DOHH2 (cell line): ENCODE data around the gene TRAK2.

Source experiments
- H3F3A ChIP-seq: fragments of 200-600 bp; sonication (generic), shearing (Covaris generic); 2 replicates; pipeline ENCODE4 v1.6.0; 2016; ENCODE audit warnings: antibody characterized with exemption, mild to moderate bottlenecking; ENCODE audit not compliant: control insufficient read depth, insufficient read depth
- H3K27ac ChIP-seq: fragments of 200-600 bp; sonication (generic); 2 replicates; pipeline ENCODE4 v1.5.1; 2014; ENCODE audit warnings: low read depth, mild to moderate bottlenecking, low read length, moderate library complexity
- H3K27me3 ChIP-seq: fragments of 200-600 bp; sonication (generic); 2 replicates; pipeline ENCODE4 v1.6.1; 2014; ENCODE audit warnings: mild to moderate bottlenecking, low read length, mixed read lengths; ENCODE audit not compliant: control insufficient read depth
- H3K36me3 ChIP-seq: fragments of 200-600 bp; sonication (generic); 2 replicates; pipeline ENCODE4 v1.6.1; 2014; ENCODE audit warnings: mild to moderate bottlenecking, low read length, moderate library complexity, mixed read lengths; ENCODE audit not compliant: control insufficient read depth
- H3K4me1 ChIP-seq: fragments of 200-600 bp; sonication (generic); 2 replicates; pipeline ENCODE4 v1.6.1; 2014; ENCODE audit warnings: mild to moderate bottlenecking, low read length, mixed read lengths; ENCODE audit not compliant: control insufficient read depth
- H3K4me2 ChIP-seq: fragments of 200-600 bp; sonication (generic); 2 replicates; pipeline ENCODE4 v1.6.0; 2014; ENCODE audit warnings: mild to moderate bottlenecking, low read length, moderate library complexity
- H3K4me3 ChIP-seq: fragments of 200-600 bp; sonication (generic); 2 replicates; pipeline ENCODE4 v1.5.1; 2014; ENCODE audit warnings: mild to moderate bottlenecking, low read length, mixed read lengths
- H3K79me2 ChIP-seq: fragments of 200-600 bp; sonication (generic); 2 replicates; pipeline ENCODE4 v1.6.1; 2014; ENCODE audit warnings: mild to moderate bottlenecking, low read length, mixed read lengths; ENCODE audit not compliant: control insufficient read depth
- H3K9me2 ChIP-seq: fragments of 200-600 bp; sonication (generic); replicated peaks from 2 replicates; pipeline ENCODE4 v1.6.1; 2014; ENCODE audit warnings: mild to moderate bottlenecking, low read length, mixed read lengths; ENCODE audit not compliant: control insufficient read depth
- H3K9me3 ChIP-seq: fragments of 200-600 bp; sonication (generic); 2 replicates; pipeline ENCODE4 v1.6.1; 2014; ENCODE audit warnings: antibody characterized with exemption, low read length, mixed read lengths; ENCODE audit not compliant: control insufficient read depth, insufficient read depth
- H4K20me1 ChIP-seq: fragments of 200-600 bp; sonication (generic); 2 replicates; pipeline ENCODE4 v1.6.0; 2014; ENCODE audit warnings: low read depth, mild to moderate bottlenecking, antibody characterized with exemption, low read length, moderate library complexity; ENCODE audit not compliant: control insufficient read depth, insufficient read depth
- CTCF ChIP-seq: fragments of 200-600 bp; sonication (generic); IDR thresholded peaks from one replicate; pipeline ENCODE4 v1.5.1; 2014; ENCODE audit warnings: antibody characterized with exemption, mild to moderate bottlenecking, low read depth, low read length; ENCODE audit not compliant: poor library complexity, severe bottlenecking
- EZH2phosphoT487 ChIP-seq: fragments of 200-600 bp; sonication (generic); IDR thresholded peaks from 2 replicates; pipeline ENCODE4 v1.6.1; 2017; ENCODE audit warnings: borderline replicate concordance, mild to moderate bottlenecking, antibody characterized with exemption, low read length, moderate library complexity, mixed read lengths

TRAK2 gene

GRCh38 chr2:201413552-201413951 is 37.7 kb downstream of the TRAK2 start:
- Histone ChIP-seq H3K27ac (peak overlapping the region; percentile 32; the same call in 1 of the 2 replicates), H3K9me2 (no peaks in the 10 kb centered on the region), H3K4me2 (peak overlapping the region; percentile 62), H4K20me1 (no peaks in the 10 kb centered on the region), H3K4me1 (peaks cover 26% of the 10 kb centered on the region), H3K4me3 (peak overlapping the region; percentile 46), H3K9me3 (no peaks in the 10 kb centered on the region), H3K27me3 (no peaks in the 10 kb centered on the region), H3K36me3 (no peaks in the 10 kb centered on the region), H3F3A (no peaks in the 10 kb centered on the region), H3K79me2 (peaks cover 18% of the 10 kb centered on the region)
- TF ChIP-seq CTCF: no peak
- TF ChIP-seq EZH2phosphoT487: no peak

- H3F3A ChIP-seq: no peaks in the 10 kb centered on the region
- H3K4me2 ChIP-seq: peak overlapping the region; percentile 62
- no peaks in the 10 kb centered on the region for H3K27me3 ChIP-seq
- H3K9me3 ChIP-seq: no peaks in the 10 kb centered on the region
- H4K20me1 ChIP-seq: no peaks in the 10 kb centered on the region
- H3K36me3 ChIP-seq: no peaks in the 10 kb centered on the region
- peaks cover 26% of the 10 kb centered on the region for H3K4me1 ChIP-seq
- H3K9me2 ChIP-seq: no peaks in the 10 kb centered on the region
- no peak overlapping the region for H3K4me3 ChIP-seq
- no peak for TF ChIP-seq EZH2phosphoT487
- no peak for TF ChIP-seq CTCF
- H3K27ac ChIP-seq: no peak overlapping the region
- peaks cover 18% of the 10 kb centered on the region for H3K79me2 ChIP-seq
Measured at GRCh38 chr2:201413143-201413542, 38.1 kb downstream of the TRAK2 start.

GRCh38 chr2:201411421-201411820 is 39.8 kb downstream of the TRAK2 start:
- TF ChIP-seq EZH2phosphoT487: no peak
- no peak for TF ChIP-seq CTCF
- no peaks in the 10 kb centered on the region for H3K9me3 ChIP-seq
- no peak overlapping the region for H3K4me2 ChIP-seq
- H3K27me3 ChIP-seq: no peaks in the 10 kb centered on the region
- peaks cover 18% of the 10 kb centered on the region for H3K79me2 ChIP-seq
- H3K4me3 ChIP-seq: no peak overlapping the region
- H3F3A ChIP-seq: no peaks in the 10 kb centered on the region
- no peaks in the 10 kb centered on the region for H3K36me3 ChIP-seq
- no peak overlapping the region for H3K27ac ChIP-seq
- H4K20me1 ChIP-seq: no peaks in the 10 kb centered on the region
- peaks cover 26% of the 10 kb centered on the region for H3K4me1 ChIP-seq
- no peaks in the 10 kb centered on the region for H3K9me2 ChIP-seq

GRCh38 chr2:201408931-201409330 is 42.3 kb downstream of the TRAK2 start:
- Histone ChIP-seq H3K4me2 (no peak overlapping the region), H3K9me2 (no peaks in the 10 kb centered on the region), H3K4me3 (no peak overlapping the region), H3F3A (no peaks in the 10 kb centered on the region), H4K20me1 (no peaks in the 10 kb centered on the region), H3K79me2 (peaks cover 13% of the 10 kb centered on the region), H3K4me1 (peaks cover 10% of the 10 kb centered on the region), H3K36me3 (no peaks in the 10 kb centered on the region), H3K27me3 (no peaks in the 10 kb centered on the region), H3K27ac (no peak overlapping the region), H3K9me3 (no peaks in the 10 kb centered on the region)
- TF ChIP-seq CTCF (no peak), EZH2phosphoT487 (no peak)
